Pancreas (tissue), 10 donors: ENCODE data around the gene FGFBP2. TPM values are rescaled to one million over a fixed set of nuclear protein-coding genes. Genes with fewer than 3 reads are reported as not detected.

Experiments used
- ATAC-seq, 4 donors: fragments of 200-7000 bp; cut with Tn5 transposase; one replicate each; pipeline versions ENCODE4 v1.8.0 to v1.9.1; 2020; ENCODE audit warnings: mild to moderate bottlenecking in 4 of 4, moderate library complexity in 4 of 4
- DNase-seq, 6 donors: peaks; one replicate each; pipeline ENCODE4 v3.0.0-alpha.2; 2020
- FAIRE-seq: peaks from 2 replicates; lab custom pipeline; 2012; peaks lifted over from hg19 to GRCh38; lab: Jason Lieb, UNC
- H3K27ac ChIP-seq, 4 donors: fragments of 200-600 bp; sonication (generic); 1 replicate in 3 of 4; 2 replicates in 1 of 4; pipeline versions ENCODE4 v1.5.0 to v1.8.0; 2020
- H3K27me3 ChIP-seq, 4 donors: fragments of 200-600 bp; one replicate each; pipeline ENCODE4 v1.8.0; 2021
- H3K36me3 ChIP-seq, 3 donors: fragments of 200-600 bp; sonication (generic) in 1 of 3; one replicate each; pipeline versions ENCODE4 v1.5.0 to v1.8.0; 2020 to 2021
- H3K4me1 ChIP-seq, 3 donors: fragments of 200-600 bp; one replicate each; pipeline ENCODE4 v1.8.0; 2021
- H3K4me3 ChIP-seq, 4 donors: fragments of 200-600 bp; sonication (generic) in 2 of 4; one replicate each; pipeline versions ENCODE4 v1.5.0 to v1.8.0; 2020 to 2021
- H3K9me3 ChIP-seq, 4 donors: fragments of 200-600 bp; one replicate each; pipeline ENCODE4 v1.8.0; 2021
- CTCF ChIP-seq, 4 donors: fragments of 200-600 bp; sonication (generic) in 3 of 4; IDR thresholded peaks; one replicate each; pipeline versions ENCODE4 v1.5.0 to v1.8.0; 2021; ENCODE audit warnings: antibody characterized with exemption in 4 of 4
- WGBS, 2 donors: extraction: QIAGEN DNeasy Blood & Tissue Kit; methylation state at CpG; one replicate each; pipeline ENCODE4 v1.1.7; 2013; 5-methylcytosine and 5-hydroxymethylcytosine counted together
- intact Hi-C, 3 donors: fragments of 100-400 bp; cut with DNase I; formaldehyde crosslinking; loops; one replicate each; pipeline versions ENCODE4 v1.11.1 to v1.14.2; 2022
- polyA plus RNA-seq, 2 donors: library from polyadenylated mRNA; stranded (reverse); fragments of 200-250 nt; gene quantifications; one replicate each; pipeline ENCODE4 v1.2.3, GENCODE V29; 2013
- total RNA-seq, 6 donors: library from RNA; stranded (reverse); fragmentation: NEBNext Ultra II Directional in 4 of 6; extraction: Animal tissue kit (Norgen Biotek cat#: 25700) in 4 of 6; gene quantifications; one replicate each; pipeline versions ENCODE4 v1.2.1 to v1.2.4, GENCODE V29; 2021 to 2023
- donor health status: healthy with polysubstance abuse.
- donor health status: DM: no; HTN: no; CAD: no; lungs with moderate emphysema.
- donor health status: DM: no; HTN: no; CAD: no.
- donor health status: control.
- donor health status: control.
- donor health status: Bipolar disorder and iron deficiency.
- donor health status: DM: yes; HTN: yes; CAD: no.
- donor health status: DM: no; HTN: no; CAD: no.
- donor health status: DM: no; HTN: no; CAD: no.
- donor health status: DM: yes; HTN: yes; CAD: no.

The FGFBP2 gene
- total and polyA plus RNA-seq, 8 donors = 0.13 to 0.92 (median 0.34) TPM; not detected in 5

GRCh38 chr4:15976456-15977447, 13.8 kb upstream of the FGFBP2 start:
- Histone ChIP-seq H3K4me1 (no peaks in the 10 kb centered on the region), H3K27ac (no peak overlapping the region), H3K4me3 (no peak overlapping the region), H3K27me3 (no peaks in the 10 kb centered on the region), H3K36me3 (no peaks in the 10 kb centered on the region), H3K9me3 (no peaks in the 10 kb centered on the region)
- WGBS, 2 donors = 64 to 69% methylated on average over 7 of the region's 7 CpGs
- DNase-seq (no peak), ATAC-seq (peak in 1 of 4 donors; percentile 18), FAIRE-seq (no peak)
- intact Hi-C loops = no loop called here
- no peak for TF ChIP-seq CTCF (IDR thresholded peaks at IDR 0.05)

GRCh38 chr4:15971068-15971801, 8.3 kb upstream of the FGFBP2 start:
- Histone ChIP-seq H3K4me3 (no peak overlapping the region), H3K36me3 (peaks cover 0 to 5% (median 0%) of the 10 kb centered on the region in 3 donors), H3K27me3 (no peaks in the 10 kb centered on the region), H3K27ac (no peak overlapping the region), H3K9me3 (no peaks in the 10 kb centered on the region), H3K4me1 (no peaks in the 10 kb centered on the region)
- DNase-seq = no peak
- no peak for FAIRE-seq
- intact Hi-C loops = no loop called here
- ATAC-seq = no peak
- 67 to 74% methylated on average over 9 of the region's 9 CpGs for WGBS, 2 donors
- no peak for TF ChIP-seq CTCF (IDR thresholded peaks at IDR 0.05)

- Histone ChIP-seq H3K36me3 (peaks cover 0 to 5% (median 0%) of the 10 kb centered on the region in 3 donors), H3K27ac (no peak overlapping the region), H3K27me3 (no peaks in the 10 kb centered on the region), H3K4me1 (no peaks in the 10 kb centered on the region), H3K9me3 (no peaks in the 10 kb centered on the region), H3K4me3 (no peak overlapping the region)
- DNase-seq = no peak
- no peak for ATAC-seq
- intact Hi-C loops = no loop called here
- WGBS, 2 donors = 69 to 80% methylated on average over 11 of the region's 11 CpGs
- TF ChIP-seq CTCF (IDR thresholded peaks at IDR 0.05) = no peak
- no peak for FAIRE-seq
Measured at GRCh38 chr4:15968551-15969300, 5.8 kb upstream of the FGFBP2 start.

DNA sequence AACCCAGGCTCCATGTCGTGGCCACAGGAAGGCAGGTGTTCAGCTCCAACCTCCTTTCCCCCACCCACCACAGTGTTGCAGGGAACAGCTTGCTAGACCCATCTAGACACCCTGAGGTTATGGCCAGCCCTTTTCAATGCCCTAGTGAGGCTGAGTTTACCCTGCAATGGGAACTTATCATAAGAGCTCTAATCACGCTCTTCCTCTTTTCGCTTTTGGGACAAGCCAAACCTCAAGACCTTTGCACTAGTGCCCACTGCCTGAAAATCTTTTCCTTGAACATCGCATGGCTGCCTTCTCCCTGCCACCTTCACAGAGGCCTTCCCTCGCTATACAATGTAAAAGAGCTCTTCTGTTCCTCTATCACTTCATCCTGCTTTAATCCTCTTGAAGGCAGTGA, 2.4 kb upstream of the FGFBP2 start:
- no peak overlapping the region for H3K4me3 ChIP-seq
- ATAC-seq = no peak

More for the DNA sequence above, 2.4 kb upstream of the FGFBP2 start:
- Histone ChIP-seq H3K27ac (no peak overlapping the region), H3K27me3 (no peaks in the 10 kb centered on the region), H3K4me1 (no peaks in the 10 kb centered on the region), H3K9me3 (no peaks in the 10 kb centered on the region), H3K36me3 (peaks cover 0 to 5% (median 0%) of the 10 kb centered on the region in 3 donors)
- no peak for DNase-seq
- intact Hi-C loops = no loop called here
- TF ChIP-seq CTCF (IDR thresholded peaks at IDR 0.05) = no peak
- FAIRE-seq = no peak
- WGBS, 2 donors = 72 to 77% methylated on average over 5 of the region's 5 CpGs
